ENCODE data around the gene IRF3.
A peak's percentile ranks its signal among the peaks of the same experiment; 100 is the strongest.

The IRF3 gene

DNA sequence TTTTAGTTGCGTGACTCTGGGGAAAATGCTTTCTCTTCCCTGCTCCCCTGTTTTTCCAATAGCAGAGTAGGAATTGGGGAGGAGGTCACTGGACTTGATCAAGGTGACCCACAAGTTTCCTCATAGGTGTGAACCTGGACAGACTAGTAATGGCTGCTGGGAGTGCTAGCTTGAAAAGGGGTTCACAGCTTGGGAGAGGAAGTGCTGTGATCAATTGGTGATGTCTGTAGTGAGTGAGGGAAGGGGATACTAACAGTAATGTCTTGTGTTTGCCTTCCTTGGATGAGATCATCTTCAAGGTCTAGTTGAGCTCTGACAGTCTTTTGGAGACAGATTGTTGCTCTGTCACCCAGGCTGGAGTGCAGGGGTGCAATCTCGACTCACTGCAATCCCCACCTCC lies 1.8 kb upstream of the IRF3 start:
- DNase-seq: no peak

DNA sequence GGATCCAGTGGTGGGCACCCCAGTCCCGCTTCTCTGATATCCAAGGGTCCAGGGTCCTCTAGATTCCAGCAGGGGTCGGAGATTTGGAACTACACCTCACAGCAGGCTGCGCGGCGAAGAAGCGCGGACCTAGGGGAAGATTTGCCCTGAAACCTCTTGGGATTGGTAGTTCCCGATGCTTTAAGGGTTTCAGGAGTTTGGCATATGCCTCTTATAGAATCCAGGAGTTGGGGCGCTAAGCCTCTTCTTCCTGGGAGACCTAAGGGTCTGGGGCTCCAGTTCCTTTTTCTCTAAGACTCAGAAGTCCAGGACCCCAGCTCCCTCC lies 425 bp upstream of the IRF3 start:
- no peak for DNase-seq

DNA sequence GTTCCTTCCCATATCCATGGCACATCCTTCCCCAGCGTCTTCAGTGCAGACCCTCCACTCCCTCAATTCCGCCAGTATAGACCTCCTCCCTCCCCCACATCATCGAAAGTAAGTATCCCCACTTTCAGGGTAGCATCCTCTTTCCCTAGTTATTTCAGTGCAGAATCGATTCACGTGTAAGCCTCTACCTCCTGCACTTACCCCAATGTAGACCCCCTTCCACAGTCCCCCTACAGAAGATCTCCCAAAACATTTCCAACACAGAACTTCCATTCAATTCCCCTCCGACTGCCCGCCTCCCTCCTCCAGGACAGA lies 664 bp downstream of the IRF3 start:
- no peak for DNase-seq

DNA sequence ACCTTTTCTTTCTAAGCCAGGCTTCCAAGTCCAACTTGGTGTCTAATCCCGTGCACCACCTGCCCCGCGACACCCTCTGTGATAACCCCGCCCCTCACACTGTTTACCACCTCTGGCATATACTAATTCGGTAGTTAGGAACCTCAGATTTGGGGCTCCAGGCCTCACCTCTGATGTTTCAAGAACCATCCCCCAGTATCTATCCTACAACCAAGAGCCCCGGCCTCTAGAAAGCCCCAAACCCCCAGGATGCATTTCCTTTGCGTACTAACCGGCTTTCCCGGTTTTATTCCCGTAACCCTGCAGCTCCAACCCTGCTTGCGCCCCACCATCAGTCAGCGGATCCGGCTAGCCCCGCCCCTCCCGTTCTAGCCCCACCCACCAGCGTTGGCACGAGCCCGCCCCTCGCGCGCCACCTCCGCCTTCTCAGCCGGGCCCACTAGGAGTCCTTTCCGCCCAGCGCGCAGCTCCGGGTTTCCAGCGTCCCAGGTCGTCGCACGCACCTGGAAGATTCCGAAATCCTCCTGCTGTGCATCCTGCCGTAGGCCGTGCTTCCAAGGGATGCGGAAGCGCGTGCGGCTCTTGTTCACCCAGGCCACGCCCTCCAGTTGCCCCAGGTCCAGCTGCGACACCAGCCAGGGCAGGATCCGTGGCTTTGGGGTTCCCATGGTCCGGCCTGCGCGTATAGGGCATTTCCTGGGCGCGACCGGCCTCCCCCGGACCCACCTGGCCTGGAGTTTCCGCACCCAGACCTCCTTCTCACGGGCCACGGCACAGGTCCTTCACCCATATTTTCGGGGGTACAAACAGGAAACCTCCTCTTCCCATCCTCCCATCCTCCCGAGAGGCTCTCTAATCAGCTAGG lies 1.3 kb downstream of the IRF3 start:
- DNase-seq: peak; percentile 90

DNA sequence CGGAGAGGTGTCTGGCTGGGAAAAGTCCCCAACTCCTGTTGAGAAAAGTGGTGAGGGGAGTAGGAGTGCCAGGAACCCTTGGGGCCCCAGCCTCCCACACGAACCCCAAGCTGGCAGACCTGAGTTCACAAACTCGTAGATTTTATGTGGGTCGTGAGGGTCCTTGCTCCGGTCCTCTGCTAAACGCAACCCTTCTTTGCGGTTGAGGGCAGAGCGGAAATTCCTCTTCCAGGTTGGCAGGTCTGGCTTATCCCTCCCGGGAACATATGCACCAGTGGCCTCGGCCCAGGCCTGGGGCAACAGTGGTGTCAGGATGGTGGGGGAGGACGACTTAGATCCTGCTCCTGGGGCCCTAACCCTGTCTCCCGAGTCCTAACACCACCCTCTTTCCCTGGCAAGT lies 2.4 kb downstream of the IRF3 start:
- DNase-seq: no peak

DNA sequence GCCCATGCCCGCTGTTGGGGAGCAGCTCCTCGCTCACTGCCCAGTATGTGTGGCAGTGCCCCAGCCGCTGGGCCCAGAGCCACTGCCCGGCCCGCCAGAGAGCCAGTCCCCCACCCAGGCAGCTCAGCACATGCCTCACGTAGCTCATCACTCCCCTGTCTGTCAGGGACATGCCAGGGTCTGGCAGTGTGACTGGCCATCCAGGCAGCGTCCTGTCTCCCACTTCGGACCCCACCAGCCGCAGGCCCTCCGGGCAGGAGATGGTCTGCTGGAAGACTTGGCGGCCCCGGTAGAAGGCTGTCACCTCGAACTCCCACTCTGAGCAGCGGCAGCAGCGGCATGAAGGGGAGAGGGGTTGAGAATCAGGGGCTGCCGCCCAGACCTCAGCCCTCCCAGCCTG lies 3.6 kb downstream of the IRF3 start:
- no peak for DNase-seq

DNA sequence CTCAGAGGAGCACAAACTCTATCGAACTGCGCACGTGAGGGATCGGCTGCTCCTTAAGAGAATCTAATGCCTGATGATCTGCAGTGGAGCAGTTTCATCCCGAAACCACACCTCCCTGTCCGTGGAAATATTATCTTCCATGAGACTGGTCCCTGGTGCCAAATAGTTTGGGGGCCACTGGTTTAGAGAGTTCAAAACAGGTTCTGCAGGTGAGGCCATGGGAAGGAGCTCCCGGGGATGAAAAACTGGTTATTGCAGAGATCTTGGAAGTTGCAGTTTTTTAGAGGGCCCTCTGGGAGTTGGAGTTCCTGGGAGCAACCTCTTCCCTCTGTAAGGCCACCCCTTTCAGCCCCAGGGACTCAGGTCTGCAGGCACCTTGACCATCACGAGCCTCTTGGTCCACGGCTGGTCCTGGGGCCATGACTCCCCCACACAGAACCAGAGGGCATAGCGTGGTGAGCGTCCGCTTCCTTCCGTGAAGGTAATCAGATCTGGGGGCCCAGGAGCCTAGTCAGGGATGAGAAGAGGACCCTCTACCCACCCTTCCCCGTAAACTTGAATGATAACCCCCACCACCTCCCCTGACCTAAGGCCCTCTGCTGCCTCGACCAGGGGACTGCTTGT lies 5.2 kb downstream of the IRF3 start:
- no peak for DNase-seq

DNA sequence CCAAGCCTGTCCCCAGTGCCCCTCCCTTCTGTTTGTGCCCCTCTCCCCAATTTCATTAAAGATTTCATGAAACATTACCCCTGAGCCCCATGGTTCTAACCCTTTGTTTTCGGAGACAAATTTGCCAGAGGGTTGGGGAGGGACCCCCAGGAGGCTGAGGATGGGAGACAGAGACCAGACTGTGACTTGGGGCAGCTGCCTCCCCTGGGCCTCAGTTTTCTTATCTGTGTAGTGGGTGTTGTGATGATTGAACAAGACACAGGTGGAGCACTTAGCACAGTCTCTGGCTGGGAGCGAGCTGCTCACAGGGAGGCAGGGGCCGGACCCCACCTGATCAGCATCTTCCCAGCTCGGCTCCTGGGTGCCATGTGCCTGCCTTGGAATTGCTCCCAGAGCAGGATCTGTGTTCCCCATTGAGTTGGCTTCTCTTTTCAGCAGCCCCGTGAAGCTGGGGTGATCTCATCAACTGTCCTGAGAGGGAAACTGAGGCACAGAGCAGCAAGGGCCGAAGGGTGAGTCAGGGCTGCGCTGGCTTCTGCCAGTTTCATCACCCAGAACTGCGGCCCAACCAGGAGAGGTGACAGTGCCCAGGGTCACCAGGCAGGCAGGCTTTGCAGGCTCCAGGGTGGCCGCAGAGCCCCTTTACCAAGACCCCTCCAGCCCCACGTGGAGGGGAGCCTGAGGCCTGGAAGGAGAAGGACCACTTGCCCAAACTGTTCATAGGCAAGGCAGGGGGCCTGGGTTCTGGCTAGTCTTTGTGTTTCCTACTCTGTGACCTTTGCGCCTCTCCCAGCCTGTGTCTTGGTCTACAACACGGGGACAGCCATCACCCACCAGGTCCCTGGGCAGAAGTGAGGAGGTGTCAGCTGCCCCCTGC lies 6.9 kb downstream of the IRF3 start:
- DNase-seq: no peak

DNA sequence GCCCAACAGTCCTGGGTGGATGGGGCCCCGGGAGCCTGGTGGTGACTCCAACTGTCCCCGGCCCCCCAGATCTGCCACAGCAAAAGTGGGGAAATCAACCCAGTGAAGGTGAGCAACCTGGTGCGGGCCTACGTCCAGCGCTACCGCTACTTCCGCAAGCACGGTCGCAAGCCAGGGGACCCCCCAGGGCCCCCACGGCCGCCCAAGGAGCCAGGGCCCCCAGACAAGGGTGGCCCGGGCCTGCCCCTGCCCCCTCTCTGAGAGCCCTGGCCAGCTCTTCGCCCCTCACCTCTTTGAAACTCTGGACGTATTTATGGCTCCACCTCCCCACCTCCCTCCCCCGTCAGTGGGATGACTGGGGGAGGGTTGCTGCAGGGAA lies 7.5 kb downstream of the IRF3 start:
- DNase-seq: no peak

DNA sequence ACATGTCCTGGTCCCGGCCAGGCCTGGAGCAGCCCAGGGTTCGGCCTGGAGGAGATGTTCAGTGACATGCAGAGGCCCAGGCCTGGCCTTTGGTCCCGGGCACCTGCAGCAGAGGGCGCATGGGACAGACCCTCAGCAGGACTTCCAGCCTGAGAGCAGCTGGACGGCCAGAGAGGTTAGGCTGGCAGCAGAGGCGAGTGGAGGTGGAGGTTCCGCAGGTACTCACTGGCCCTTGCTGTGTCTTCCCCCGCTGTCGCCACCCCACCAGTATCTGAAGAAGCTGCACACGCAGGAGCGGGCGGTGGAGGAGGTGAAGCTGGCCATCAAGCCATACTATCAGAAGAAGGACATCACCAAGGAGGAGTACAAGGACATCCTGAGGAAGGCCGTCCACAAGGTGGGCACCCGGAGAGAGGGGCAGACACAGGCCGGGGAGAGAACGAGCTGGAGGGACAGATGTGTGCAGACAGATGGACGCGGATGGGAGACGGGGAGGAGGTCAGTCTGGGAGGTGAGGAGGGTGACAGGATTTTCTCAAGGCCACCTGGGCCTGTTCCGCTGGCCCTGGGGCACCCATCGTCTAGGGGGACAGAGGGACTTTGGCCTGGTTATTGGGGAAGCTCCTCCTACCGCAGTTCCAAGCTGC lies 8.0 kb downstream of the IRF3 start:
- no peak for DNase-seq

DNA sequence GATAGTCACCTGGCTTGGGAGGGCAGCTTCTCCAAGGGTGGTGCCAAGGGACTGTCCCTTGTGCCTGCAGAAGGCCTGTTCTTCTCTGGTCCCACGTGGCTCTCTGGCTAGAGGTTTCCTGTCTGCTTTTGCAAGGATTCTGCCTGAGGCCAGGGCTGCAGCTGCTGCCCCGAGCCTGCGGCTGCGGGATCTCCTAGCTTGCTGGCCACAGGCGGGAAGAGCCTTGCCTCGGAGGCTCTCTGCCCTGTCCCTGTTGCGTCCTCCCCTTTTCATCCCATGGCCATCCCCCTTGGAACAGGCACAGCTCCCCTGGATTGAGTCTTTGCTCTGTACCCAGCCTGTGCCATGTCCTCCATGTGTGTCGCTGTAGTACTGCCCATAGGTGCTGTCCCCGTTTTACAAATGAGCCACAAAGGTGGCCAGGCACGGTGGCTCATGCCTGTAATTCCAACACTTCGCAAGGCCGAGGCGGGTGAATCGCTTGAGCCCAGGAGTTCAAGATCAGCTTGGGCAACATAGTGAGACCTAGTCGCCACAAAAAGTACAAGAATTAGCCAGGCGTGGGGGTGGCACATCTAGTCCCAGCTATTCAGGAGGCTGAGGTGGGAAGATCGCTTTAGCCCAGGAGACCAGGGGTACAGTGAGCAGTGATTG lies 9.1 kb downstream of the IRF3 start:
- DNase-seq: no peak

DNA sequence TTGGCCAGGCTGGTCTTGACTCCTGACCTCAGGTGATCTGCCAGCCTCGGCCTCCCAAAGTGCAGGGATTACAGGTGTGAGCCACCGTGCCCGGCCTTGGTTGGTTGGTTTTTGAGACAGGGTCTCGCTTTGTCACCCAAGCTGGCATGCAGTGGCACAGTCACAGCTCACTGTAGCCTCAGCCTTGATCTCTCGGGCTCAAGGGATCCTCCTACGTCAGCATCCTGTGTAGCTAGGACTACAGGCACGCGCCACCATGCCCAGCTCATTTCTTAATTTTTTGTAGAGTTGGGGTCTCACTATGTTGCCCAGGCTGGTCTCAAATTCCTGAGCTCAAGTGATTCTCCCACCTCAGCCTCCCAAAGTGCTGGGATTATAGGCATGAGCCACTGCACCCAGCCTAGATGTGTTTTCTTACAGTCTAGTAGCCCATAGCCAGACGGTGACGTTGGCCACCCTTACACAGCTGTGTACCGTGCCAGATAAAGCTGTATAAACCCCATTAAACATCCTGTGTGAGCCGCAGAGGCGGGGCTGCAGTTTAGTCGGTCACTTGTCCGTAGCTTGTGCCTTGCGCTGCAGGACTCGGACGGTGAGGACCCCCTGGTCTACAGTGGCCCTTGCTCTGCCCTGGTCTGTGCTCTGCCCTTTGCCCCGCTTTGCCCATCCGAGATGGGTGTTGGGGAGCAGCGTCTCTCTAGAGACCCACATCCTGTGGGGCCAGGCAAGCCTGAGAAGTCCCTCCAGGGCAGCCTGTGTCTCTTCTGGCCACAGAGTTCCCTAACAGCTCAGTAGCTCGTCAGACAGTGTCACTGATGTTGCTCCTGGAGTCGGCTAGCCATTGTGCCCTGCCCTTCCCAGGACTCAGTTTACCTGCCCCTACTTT lies 9.8 kb downstream of the IRF3 start:
- DNase-seq: no peak

DNA sequence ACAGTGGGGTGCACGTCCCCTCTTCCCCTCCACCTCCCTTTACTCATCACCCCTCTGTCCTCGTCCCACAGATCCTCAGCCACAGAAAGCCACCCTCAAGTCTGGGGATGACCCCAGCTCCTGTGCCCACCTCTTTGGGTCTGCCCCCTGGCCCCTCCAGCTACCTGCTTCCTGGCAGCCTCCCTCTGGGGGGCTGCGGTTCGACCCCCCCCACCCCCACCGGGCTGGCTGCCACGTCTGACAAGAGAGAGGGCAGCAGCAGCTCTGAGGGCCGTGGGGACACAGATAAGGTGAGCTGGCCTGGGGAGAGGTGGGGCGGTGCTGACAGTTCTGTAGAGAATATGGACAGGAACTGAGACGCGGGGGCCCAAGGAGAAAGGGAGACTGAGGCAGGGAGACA lies 11.1 kb downstream of the IRF3 start:
- DNase-seq: no peak

DNA sequence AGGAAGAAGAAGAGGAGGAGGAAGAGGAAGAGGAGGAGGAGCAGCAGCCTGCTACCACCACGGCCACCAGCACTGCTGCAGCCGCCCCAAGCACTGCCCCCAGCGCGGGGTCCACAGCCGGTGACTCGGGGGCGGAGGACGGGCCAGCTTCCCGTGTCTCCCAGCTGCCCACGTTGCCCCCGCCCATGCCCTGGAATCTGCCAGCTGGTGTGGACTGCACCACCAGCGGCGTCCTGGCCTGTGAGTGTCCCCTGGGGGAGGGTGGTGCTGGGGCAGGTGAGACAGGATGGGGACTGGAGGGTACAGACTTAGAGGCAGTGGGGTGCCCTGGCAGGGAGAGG lies 12.2 kb downstream of the IRF3 start:
- no peak for DNase-seq

DNA sequence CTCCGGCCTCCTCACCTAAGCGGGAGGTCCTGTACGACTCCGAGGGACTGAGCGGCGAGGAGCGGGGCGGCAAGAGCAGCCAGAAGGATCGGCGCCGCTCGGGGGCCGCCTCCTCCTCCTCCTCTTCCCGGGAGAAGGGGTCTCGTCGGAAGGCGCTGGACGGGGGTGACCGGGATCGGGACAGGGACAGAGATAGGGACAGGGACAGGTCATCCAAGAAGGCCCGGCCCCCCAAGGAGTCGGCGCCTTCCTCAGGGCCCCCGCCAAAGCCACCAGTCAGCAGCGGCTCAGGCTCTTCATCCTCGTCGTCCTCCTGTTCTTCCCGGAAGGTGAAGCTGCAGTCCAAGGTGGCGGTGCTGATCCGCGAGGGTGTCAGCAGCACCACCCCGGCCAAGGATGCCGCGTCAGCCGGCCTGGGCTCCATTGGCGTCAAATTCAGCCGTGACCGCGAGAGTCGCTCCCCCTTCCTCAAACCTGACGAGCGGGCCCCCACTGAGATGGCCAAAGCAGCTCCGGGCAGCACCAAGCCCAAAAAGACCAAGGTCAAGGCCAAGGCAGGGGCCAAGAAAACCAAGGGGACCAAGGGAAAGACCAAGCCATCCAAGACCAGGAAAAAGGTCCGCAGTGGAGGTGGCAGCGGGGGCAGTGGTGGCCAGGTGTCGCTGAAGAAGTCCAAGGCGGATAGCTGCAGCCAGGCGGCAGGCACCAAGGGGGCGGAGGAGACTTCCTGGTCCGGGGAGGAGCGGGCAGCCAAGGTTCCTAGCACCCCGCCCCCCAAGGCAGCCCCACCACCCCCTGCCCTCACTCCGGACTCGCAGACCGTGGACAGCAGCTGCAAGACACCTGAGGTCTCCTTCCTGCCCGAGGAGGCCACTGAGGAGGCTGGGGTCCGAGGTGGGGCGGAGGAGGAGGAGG lies 12.8 kb downstream of the IRF3 start:
- no peak for DNase-seq

DNA sequence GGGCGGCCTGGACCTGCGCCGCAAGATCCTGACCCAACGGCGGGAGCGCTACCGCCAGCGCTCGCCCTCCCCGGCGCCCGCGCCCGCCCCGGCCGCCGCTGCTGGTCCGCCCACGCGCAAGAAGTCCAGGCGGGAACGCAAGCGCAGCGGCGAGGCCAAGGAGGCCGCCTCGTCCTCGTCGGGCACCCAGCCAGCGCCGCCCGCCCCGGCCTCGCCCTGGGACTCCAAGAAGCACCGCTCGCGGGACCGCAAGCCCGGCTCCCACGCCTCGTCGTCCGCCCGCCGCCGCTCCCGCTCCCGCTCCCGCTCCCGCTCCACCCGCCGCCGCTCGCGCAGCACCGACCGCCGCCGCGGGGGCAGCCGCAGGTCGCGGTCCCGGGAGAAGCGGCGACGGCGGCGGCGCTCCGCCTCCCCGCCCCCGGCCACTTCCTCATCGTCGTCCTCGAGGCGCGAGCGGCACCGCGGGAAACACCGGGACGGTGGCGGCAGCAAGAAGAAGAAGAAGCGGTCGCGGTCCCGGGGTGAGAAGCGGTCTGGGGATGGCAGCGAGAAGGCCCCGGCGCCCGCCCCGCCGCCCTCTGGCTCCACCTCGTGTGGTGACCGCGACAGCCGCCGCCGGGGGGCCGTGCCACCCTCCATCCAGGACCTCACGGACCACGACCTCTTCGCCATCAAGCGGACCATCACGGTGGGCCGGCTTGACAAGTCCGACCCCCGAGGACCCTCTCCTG lies 13.7 kb downstream of the IRF3 start:
- DNase-seq: no peak

DNA sequence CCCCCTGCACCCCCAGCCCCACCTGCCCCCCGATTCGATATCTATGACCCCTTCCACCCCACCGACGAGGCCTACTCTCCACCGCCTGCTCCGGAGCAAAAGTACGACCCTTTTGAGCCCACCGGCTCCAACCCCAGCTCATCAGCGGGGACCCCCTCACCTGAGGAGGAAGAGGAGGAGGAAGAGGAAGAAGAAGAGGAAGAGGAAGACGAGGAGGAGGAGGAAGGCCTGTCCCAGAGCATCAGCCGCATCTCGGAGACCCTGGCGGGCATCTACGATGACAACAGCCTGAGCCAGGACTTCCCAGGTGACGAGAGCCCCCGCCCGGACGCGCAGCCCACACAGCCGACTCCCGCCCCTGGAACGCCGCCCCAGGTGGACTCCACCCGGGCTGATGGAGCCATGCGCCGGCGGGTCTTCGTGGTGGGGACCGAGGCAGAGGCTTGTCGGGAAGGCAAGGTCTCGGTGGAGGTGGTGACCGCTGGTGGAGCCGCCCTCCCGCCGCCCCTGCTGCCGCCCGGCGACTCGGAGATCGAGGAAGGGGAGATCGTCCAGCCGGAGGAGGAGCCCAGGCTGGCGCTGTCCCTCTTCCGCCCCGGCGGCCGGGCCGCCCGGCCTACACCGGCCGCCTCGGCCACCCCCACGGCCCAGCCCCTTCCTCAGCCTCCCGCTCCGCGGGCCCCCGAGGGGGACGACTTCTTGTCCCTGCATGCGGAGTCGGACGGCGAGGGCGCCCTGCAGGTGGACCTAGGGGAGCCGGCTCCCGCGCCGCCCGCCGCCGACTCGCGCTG lies 14.4 kb downstream of the IRF3 start:
- no peak for DNase-seq

DNA sequence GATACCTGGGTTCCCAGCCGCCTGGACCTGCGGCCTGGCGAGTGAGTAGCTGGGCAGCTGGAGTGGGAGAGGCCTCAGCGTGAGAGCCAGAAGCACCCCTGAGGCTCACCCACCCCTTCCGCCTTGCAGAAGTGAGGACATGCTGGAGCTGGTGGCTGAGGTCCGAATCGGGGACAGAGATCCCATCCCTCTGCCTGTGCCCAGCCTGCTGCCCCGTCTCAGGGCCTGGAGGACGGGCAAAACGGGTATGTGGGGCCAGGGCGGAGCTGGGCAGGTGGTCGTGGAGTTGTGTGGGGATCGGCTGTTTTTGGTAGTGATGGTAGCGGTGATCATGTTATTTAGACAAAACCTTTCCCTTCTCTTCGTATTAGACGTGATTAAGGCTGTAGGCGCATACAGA lies 19.1 kb downstream of the IRF3 start:
- DNase-seq: no peak

DNA sequence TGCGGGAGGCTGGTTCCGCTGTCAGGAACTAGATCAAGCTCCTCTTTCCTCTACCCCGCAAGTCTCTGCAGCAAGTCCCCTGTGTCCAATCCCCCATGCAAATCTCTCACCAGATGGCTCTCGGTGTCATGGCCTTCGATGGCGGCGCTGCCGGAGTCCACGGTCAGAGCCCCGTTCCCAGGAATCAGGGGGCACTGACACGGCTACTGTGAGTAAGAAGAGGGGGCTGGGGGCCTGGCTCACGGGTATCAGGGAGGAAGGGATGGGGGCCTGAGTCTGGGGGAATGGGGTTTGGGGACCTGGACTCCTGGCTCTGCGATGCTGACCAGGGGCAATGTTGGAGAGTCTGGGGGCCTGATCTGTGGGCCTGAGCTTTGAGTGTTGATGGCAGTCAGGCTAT lies 19.7 kb downstream of the IRF3 start:
- no peak for DNase-seq

Data from activated naive CD4-positive, alpha-beta T cell treated with Interleukin-2 at 50 U/mL for 16 hours (primary cell).